NCI-H69 (cell line): ENCODE measurements around the gene RTN1.

Experiments
- DNase-seq: peaks from one replicate; lab custom pipeline; 2025; lab: John Stamatoyannopoulos, UW

Gene RTN1

GRCh38 chr14:59787045-59787674 lies 83.4 kb downstream of the RTN1 start:
- peak; percentile 51 for DNase-seq

GRCh38 chr14:59785629-59786028 lies 84.9 kb downstream of the RTN1 start:
- peak; percentile 19 for DNase-seq

GRCh38 chr14:59782760-59783159 lies 87.8 kb downstream of the RTN1 start:
- peak; percentile 69 for DNase-seq

DNA sequence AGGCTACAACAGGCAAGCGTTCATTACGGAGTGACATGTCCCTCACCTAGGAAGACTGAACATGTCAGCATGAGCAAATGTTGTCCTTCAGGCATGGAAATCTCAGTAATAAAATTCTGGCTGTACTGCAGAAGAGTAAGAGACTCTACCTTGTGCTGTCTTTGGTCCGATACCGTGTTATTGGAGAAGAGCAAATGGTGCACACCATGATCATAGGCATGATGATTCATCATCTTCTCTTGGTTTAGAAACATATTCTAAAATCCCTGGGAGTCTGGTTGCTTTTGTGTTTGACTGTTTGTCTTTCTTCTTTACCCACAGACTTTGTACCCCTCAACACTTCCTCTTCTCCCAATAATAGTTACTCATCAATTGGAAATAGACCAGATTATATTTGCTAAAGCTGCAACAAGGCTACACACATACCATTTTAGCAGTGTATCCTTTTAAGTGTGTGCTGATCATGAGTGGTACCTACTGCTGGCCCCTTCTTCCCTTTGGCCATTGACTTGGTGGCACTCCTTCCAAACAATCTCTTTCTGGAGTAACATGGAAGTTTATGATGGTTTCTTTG lies 93.5 kb downstream of the RTN1 start:
- DNase-seq = no peak

DNA sequence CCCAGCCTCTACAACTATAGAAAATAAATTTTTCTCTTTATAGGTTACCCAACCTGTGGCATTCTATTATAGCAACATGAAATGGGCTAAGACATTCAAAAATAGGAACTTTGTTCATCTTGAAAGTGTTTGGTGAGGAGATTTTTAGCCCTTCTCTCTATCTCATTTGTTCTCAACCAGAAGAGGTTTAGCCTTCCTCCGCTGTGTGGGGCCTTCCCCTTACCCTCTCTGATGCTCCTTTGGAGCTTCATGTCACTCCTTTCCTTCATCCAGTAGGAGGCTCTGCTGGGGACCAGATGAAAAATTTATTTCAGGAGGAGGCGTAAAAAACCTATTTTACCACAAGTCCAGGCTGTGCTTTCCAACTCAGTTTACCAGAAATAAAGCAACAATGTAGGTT lies 94.1 kb downstream of the RTN1 start:
- no peak for DNase-seq

DNA sequence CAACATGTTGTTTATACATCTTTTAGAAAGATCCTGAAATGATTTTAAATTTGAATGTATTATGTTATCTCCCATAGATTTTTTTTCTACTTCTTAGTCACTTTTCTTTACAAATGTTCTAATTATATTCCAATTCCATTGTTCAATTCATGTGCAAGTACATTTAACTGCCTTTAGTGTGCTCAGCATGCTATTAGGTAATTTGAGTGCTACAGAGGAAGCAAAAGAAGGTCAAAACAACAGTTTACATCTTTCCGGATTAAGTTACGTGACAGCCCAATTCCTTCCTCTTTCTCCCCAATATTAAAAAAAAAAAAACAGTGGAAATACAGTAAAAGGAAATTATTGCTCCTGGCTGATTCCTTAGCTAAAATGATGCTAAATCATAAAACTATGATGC lies 98.3 kb downstream of the RTN1 start:
- DNase-seq = peak; percentile 48

- peak; percentile 89 for DNase-seq
Observed at GRCh38 chr14:59771577-59771976, 99.0 kb downstream of the RTN1 start.

DNA sequence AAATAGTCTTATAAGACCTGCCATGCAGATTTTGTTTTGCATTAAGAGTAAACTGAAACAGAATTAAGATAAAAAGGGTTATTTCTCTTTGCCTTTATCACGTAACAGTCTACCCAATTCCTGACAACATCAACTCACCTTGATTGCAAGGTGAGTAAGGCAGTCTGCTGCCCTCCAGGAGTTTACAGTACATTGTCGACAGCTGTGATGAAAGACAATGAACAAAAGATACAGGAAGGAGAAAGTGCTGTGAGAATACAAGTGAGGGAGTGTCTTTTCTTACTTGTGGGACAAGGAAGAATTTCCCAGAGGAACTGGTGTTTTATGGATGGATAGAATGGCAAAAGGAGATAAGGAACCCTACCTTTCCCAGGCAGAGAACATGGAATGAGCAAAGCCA lies 101.0 kb downstream of the RTN1 start:
- no peak for DNase-seq

GRCh38 chr14:59768855-59769375 lies 101.7 kb downstream of the RTN1 start:
- no peak for DNase-seq

GRCh38 chr14:59761851-59762250 lies 108.7 kb downstream of the RTN1 start:
- DNase-seq = no peak

DNA sequence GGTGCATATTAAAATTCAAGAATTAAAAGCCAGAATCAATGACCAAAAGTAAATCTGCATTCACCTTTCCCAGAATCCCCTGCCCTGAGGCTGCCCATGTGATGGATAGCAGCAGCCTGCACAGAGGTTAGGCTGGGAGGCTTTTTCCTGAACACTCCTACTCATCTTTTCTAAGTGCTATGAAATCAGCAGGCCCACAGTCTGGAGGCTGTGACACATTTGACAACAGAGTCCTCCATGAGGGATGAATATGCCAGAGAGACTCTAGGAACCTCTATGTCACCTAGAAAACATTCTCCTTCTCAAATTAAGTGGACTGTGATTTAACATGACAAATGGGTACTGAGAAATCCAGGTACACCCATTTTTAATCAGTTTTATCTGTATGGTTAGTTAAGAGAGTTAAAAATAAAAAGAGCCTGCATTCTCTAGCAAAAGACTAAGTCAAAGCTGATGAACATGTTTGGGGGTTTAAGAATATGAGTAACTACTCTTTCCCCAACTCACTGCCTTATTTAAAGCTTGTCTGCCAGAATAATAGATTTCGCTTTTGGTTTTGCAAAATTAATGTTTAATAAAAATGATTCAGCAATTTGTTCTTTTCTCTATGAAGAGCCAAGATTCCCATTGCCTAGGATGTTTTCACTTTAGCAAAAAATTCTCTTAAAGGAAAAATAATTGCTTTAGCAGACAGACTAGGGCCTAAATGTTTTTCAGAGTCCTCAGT lies 115.0 kb downstream of the RTN1 start:
- DNase-seq = no peak

GRCh38 chr14:59754256-59754655 lies 116.3 kb downstream of the RTN1 start:
- DNase-seq = no peak

- DNase-seq = peak; percentile 58
Observed at GRCh38 chr14:59753512-59753911, 117.1 kb downstream of the RTN1 start.

- no peak for DNase-seq
Observed at GRCh38 chr14:59751578-59751977, 119.0 kb downstream of the RTN1 start.

DNA sequence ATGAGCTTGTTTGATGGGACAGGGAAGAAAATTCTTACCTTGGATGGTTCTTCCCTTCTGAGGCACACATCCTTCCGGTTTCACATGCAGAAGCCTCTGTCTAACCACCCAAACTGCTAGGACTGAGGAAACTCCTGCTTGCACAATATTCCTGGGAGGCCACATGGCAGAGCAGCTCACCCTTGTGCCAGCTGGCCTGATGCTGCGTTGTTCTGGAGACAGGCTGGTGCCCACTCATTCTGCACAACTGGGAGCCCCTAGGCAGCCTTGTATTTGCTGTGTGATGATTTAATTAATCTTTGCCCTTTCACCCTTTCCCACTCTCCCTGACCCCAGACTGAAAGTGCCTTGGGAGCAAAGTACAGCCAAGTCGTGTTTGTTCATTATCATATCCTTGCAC lies 130.8 kb downstream of the RTN1 start:
- peak; percentile 26 for DNase-seq

- peak; percentile 81 for DNase-seq
Observed at GRCh38 chr14:59728304-59728703, 142.3 kb downstream of the RTN1 start.

GRCh38 chr14:59727073-59727661 lies 143.4 kb downstream of the RTN1 start:
- DNase-seq = no peak

DNA sequence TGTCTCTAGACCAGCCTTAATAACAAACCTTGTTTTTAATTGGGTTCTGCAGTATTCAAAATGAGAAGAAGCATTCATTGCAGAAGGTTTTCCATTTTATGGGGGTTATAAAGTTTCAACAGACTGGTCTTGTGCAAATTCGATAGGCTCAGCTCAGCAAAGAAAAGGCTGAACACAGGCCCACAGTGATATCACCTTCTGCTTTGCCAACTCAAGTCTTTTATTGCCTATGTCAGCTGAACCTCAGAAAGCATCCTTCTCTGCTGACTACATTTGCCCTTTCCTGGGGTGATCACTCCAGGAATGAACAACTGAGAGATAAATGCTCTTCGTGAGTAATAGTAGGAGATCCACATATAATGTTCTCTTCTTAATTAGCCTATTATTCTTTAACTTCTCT lies 159.5 kb downstream of the RTN1 start:
- DNase-seq = no peak

DNA sequence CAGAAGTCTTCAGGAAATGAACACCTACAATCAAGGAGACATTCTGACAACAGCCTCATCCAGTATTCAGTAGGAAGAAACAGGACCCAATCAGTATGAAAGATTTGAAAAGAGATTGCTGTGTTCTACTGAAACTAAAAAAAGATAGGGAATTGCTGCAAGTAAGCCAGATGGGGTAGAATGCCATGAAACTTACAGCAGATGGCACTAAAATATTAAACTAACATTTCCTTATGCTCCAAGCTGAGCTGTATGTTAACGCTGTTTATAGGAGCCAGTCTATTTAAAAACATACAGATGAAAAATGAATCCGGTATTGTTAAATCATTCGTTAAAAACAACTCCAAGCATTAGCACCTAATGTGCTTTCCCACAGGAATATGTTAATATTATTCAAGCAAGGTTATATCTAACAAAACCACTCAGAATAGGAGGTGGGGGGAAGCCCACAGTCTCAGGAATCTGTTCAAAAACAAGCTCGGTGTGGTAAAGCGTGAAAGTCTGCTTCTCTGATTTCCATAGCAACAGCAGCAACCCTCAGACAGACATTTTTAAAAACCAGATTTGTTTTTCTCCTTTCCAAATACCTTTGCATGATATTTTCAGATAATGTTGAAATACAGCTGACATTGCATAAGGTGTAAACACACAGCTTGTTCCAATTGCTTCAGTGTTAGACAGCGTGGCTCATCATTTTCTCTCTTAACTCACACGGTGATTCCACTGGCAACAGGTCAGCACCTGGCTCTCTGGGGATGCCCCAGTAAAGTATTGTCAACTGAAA lies 162.6 kb downstream of the RTN1 start:
- peak; percentile 34 for DNase-seq

- no peak for DNase-seq
Observed at GRCh38 chr14:59705866-59706265, 164.7 kb downstream of the RTN1 start.

DNA sequence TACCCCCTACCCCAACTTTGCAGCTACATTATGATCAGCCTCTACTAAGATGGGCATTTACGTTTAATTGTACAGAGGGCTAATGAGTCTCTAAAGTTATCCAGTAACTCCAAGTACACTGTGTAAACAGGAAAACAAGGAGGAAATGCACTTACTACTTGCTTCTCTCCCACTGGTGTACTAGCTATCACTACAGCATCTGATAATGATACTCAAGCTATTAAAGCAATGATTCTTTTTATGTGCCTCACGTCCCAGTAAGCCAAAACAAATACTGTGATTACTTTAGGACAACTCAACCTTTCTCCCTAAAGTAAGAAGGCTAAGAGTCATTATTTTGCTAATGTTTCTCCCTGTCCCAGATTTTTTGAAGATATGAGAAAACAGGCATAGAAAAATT lies 165.3 kb downstream of the RTN1 start:
- no peak for DNase-seq

DNA sequence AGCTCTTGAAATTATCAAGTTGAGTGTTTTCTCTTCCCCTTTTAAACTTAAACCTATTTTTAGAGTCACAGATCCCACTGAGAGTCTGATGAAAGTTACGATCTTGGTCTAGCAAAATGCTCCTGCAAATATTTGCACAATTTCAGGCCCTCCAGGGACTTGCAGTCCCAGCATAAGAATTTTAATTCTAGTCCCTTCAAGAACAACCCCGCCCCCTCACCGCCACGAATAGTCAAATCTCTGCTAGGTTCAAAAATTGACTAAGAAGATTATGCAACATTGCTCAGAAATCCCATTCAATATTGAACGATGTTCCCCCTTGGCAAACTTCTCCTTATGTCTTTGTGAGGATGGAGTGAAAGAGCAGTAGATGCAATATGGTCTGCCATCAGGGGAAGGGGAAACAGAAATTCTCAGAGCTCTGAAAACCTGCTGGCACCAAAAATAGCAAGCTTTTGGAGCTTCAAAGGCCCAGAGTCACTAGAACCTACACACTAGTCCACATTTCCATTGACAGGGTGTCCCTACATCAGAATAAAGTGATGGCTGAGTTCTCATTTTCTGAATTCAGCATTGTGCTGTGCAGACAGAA lies 166.4 kb downstream of the RTN1 start:
- DNase-seq = no peak
